ENCODE results near the gene NFU1. TPM values are rescaled to one million over a fixed set of nuclear protein-coding genes. Genes with fewer than 3 reads are reported as not detected.

The NFU1 gene
- total and polyA plus RNA-seq, 7 donors, result 43.2 to 91.4 (median 61.3) TPM

GRCh38 chr2:69383176-69383812 lies 53.9 kb downstream of the NFU1 start:
- H3K9me3 ChIP-seq, result no peaks in the 10 kb centered on the region
- no peak overlapping the region for H3K4me3 ChIP-seq
- no peak overlapping the region for H3K27ac ChIP-seq
- no peak for DNase-seq
- intact Hi-C loops (cut with DNase I), result loop anchor here (5.0 kb wide), 1 partner anchor 329 kb away; no protein-coding TSS in a partner anchor
- H3K4me1 ChIP-seq, result peaks cover 0 to 57% (median 21%) of the 10 kb centered on the region in 4 donors
- 92 to 96% methylated on average over 7 of the region's 7 CpGs for WGBS, 2 donors
- H3K36me3 ChIP-seq, result no peaks in the 10 kb centered on the region
- H3K27me3 ChIP-seq, result no peaks in the 10 kb centered on the region
- TF ChIP-seq POLR2A (IDR thresholded peaks at IDR 0.05) (no peak), CTCF (IDR thresholded peaks at IDR 0.05) (no peak), EP300 (IDR thresholded peaks at IDR 0.05) (no peak), POLR2AphosphoS5 (IDR thresholded peaks at IDR 0.05) (no peak)

GRCh38 chr2:69382547-69382946 lies 54.7 kb downstream of the NFU1 start:
- no peaks in the 10 kb centered on the region for H3K27me3 ChIP-seq
- TF ChIP-seq POLR2A (IDR thresholded peaks at IDR 0.05) (no peak), POLR2AphosphoS5 (IDR thresholded peaks at IDR 0.05) (no peak), CTCF (IDR thresholded peaks at IDR 0.05) (no peak), EP300 (IDR thresholded peaks at IDR 0.05) (no peak)
- 18 to 64% methylated on average over 2 of the region's 2 CpGs for WGBS, 2 donors
- peaks cover 0 to 53% (median 18%) of the 10 kb centered on the region in 4 donors for H3K4me1 ChIP-seq
- no peak overlapping the region for H3K4me3 ChIP-seq
- no peaks in the 10 kb centered on the region for H3K36me3 ChIP-seq
- DNase-seq, result no peak
- H3K27ac ChIP-seq, result no peak overlapping the region
- intact Hi-C loops (cut with DNase I), result loop anchor here (5.0 kb wide), 1 partner anchor 330 kb away; no protein-coding TSS in a partner anchor
- no peaks in the 10 kb centered on the region for H3K9me3 ChIP-seq

GRCh38 chr2:69381337-69381737 lies 55.9 kb downstream of the NFU1 start:
- Histone ChIP-seq H3K4me1 (peaks cover 0 to 51% (median 15%) of the 10 kb centered on the region in 4 donors), H3K27me3 (no peaks in the 10 kb centered on the region), H3K36me3 (no peaks in the 10 kb centered on the region), H3K9me3 (no peaks in the 10 kb centered on the region), H3K27ac (no peak overlapping the region), H3K4me3 (no peak overlapping the region)
- intact Hi-C loops (cut with DNase I), result loop anchor here (5.0 kb wide), 1 partner anchor 331 kb away; no protein-coding TSS in a partner anchor
- no peak for DNase-seq
- 66 to 90% methylated on average over 1 of the region's 1 CpG for whole genome bisulfite sequencing, 2 donors
- TF ChIP-seq CTCF (IDR thresholded peaks at IDR 0.05), result no peak
- TF ChIP-seq EP300 (IDR thresholded peaks at IDR 0.05), result no peak
- TF ChIP-seq POLR2A (IDR thresholded peaks at IDR 0.05), result no peak
- TF ChIP-seq POLR2AphosphoS5 (IDR thresholded peaks at IDR 0.05), result no peak

GRCh38 chr2:69380072-69380917 lies 56.9 kb downstream of the NFU1 start:
- TF ChIP-seq EP300 (IDR thresholded peaks at IDR 0.05) (no peak), CTCF (IDR thresholded peaks at IDR 0.05) (no peak), POLR2A (IDR thresholded peaks at IDR 0.05) (no peak), POLR2AphosphoS5 (IDR thresholded peaks at IDR 0.05) (no peak)
- no peaks in the 10 kb centered on the region for H3K36me3 ChIP-seq
- intact Hi-C loops (cut with DNase I), result loop anchor here (5.0 kb wide), 1 partner anchor 332 kb away; no protein-coding TSS in a partner anchor
- H3K9me3 ChIP-seq, result no peaks in the 10 kb centered on the region
- H3K4me1 ChIP-seq, result peaks cover 0 to 49% (median 10%) of the 10 kb centered on the region in 4 donors
- DNase-seq, result no peak
- H3K4me3 ChIP-seq, result no peak overlapping the region
- H3K27me3 ChIP-seq, result no peaks in the 10 kb centered on the region
- WGBS, 2 donors, result 94 to 95% methylated on average over 12 of the region's 12 CpGs
- H3K27ac ChIP-seq, result no peak overlapping the region
